HepG2 (cell line): ENCODE data around the gene LTB4R2. TPM values are rescaled to one million over a fixed set of nuclear protein-coding genes. Genes with fewer than 3 reads are reported as not detected.
A peak's percentile ranks its signal among the peaks of the same experiment; 100 is the strongest.

ENCODE experiments used
- CEBPZ ChIP-seq: IDR thresholded peaks from 2 replicates; pipeline ENCODE4 v1.6.1; 2012; ENCODE audit warnings: low read length, improper control_type of control experiment
- DPF2 ChIP-seq: sonication (generic); formaldehyde crosslinking; IDR thresholded peaks from 2 replicates; pipeline ENCODE4 v1.4.0; 2020; ENCODE audit warnings: mild to moderate bottlenecking, low read depth, missing genetic modification reagents, borderline replicate concordance
- FOXO4 ChIP-seq: sonication (generic); formaldehyde crosslinking; conservative IDR thresholded peaks from 2 replicates; pipeline ENCODE4 v1.8.1; 2023; ENCODE audit warnings: missing genetic modification reagents
- NFE2L2 ChIP-seq: fragments of 150-350 bp; IDR thresholded peaks from 2 replicates; pipeline ENCODE4 v1.6.1; 2014; ENCODE audit warnings: low read length
- ZBED4 ChIP-seq: sonication (generic); formaldehyde crosslinking; IDR thresholded peaks from 2 replicates; pipeline ENCODE4 v1.4.0; 2020; ENCODE audit warnings: missing genetic modification reagents, borderline replicate concordance
- ZHX1 ChIP-seq: sonication (generic); formaldehyde crosslinking; IDR thresholded peaks from 2 replicates; pipeline ENCODE4 v1.8.1; 2022; ENCODE audit warnings: low read depth, mild to moderate bottlenecking, missing genetic modification reagents
- ZNF274 ChIP-seq: sonication (generic); formaldehyde crosslinking; IDR thresholded peaks from 2 replicates; pipeline ENCODE4 v1.5.1; 2020; ENCODE audit warnings: mild to moderate bottlenecking, missing genetic modification reagents
- ZNF512B ChIP-seq: sonication (generic); formaldehyde crosslinking; IDR thresholded peaks from 2 replicates; pipeline ENCODE4 v1.5.1; 2020; ENCODE audit warnings: missing genetic modification reagents, mild to moderate bottlenecking, borderline replicate concordance
- polyA plus RNA-seq, 8 experiments: library from polyadenylated mRNA; depleted of rRNA in 3 of 8; stranded (reverse) in 7 of 8; unstranded in 1 of 8; fragments of >200 nt; fragmentation: Illumina TruSeq in 4 of 8; extraction: Trizol in 4 of 8; gene quantifications; 2 replicates each; pipeline versions ENCODE4 v1.2.1 to v1.2.3, GENCODE V29; 2011 to 2016; ENCODE audit warnings: low read depth in 4 of 8, missing spikeins in 1 of 8, mixed read lengths in 1 of 8; ENCODE audit not compliant: insufficient read depth in 1 of 8
- total RNA-seq, 5 experiments: library from RNA; depleted of rRNA; stranded (reverse); fragments of >200 nt; fragmentation: Illumina TruSeq; extraction: Trizol; gene quantifications; 2 replicates each; pipeline ENCODE4 v1.2.3, GENCODE V29; 2016; ENCODE audit warnings: low read depth in 1 of 5

The LTB4R2 gene
- total and polyA plus RNA-seq, 2 of the 13 experiments (the other 11 are each of a cell fraction or from before 2014, with no cell fraction given): 3.9 to 6.9 TPM

- peak; percentile 78 for TF ChIP-seq ZHX1 (CRISPR knock-in tag)
- TF ChIP-seq DPF2: peak; percentile 100
- peak; percentile 88 for TF ChIP-seq ZNF274 (CRISPR knock-in tag)
- peak; percentile 95; the same call in 1 of the 2 replicates for TF ChIP-seq ZBED4 (CRISPR knock-in tag)
- no peak for TF ChIP-seq FOXO4 (CRISPR knock-in tag)
- peak; percentile 3; the same call in 1 of the 2 replicates for TF ChIP-seq NFE2L2
- TF ChIP-seq ZNF512B (CRISPR knock-in tag): no peak; the same call in 1 of the 2 replicates
- TF ChIP-seq CEBPZ: no peak
Measured at GRCh38 chr14:24307575-24308341, 2.2 kb upstream of the LTB4R2 start, which contains the start of gene CIDEB (continued).
